Tongue (tissue), 2 donors: Measurements from ENCODE around the gene EXOC2. TPM values are rescaled to one million over a fixed set of nuclear protein-coding genes. Genes with fewer than 3 reads are reported as not detected.
"Not testable (repeated sequence)": the region's sequence is repeated elsewhere in the genome, so short reads cannot be mapped to it uniquely, and the experiment has no call there.

Source experiments
- DNase-seq: peaks from one replicate; pipeline ENCODE4 v3.0.0-alpha.2; 2015
- total RNA-seq: library from RNA; depleted of rRNA; stranded (reverse); fragments of >200 nt; gene quantifications from one replicate; pipeline ENCODE4 v1.2.3, GENCODE V29; 2014

EXOC2 gene
- total RNA-seq, 1 donor from 2014 or later: 39.6 TPM

DNA sequence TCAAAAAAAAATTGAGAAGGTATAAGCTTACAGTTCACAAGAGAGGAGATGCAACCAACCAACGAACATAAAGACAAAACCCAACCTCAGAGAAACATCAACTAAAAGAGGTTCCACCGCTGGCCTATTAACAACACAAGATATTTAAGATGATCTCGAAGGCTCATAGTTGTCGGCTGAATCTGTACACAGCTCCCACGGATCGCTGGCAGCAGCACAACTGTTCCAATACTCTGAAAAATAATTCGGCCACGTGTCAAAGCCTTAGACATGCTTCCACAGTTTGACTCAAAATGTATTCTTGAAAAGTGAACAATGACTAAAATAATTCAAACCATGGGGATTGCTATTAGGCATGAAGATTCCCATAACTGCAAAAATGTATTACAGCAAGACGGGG lies 13.7 kb downstream of the EXOC2 start:
- peak; percentile 50 for DNase-seq

DNA sequence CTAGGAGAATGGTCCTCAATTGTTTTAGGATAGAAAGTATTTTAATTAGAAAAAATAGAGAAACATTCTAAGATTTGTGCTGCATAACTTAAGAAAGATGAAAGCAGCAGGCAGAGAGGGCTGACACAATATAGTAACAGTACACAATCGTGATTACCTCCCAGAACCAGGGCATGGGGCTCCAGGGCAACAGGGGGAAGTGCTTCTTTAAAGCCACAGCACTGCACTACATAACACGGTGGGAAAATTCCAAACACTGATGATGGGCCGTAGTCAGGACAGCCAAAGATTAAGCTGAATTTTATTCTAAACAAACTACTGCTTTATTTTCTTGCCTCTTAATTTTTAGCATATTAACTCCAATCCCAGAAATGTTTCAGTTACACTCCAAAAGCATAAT lies 14.4 kb downstream of the EXOC2 start:
- no peak for DNase-seq

DNA sequence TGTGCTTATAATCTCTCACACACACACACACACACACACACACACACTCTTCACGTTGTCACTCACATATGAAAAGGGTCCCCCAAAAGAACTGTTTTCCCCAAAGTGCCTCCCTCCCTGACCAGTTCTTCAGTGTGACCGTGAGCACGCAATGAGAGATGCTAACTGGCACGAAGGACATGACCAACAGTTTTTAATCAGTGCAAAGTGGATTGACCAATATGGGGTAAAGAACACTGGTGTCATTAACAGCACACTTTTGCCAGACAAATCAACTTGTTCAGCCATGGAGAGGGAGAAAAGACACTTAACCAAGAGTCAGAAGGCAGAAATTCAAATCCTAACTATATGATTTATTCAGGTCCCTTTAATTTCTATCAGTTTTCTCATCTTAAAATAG lies 15.0 kb downstream of the EXOC2 start:
- no peak for DNase-seq

DNA sequence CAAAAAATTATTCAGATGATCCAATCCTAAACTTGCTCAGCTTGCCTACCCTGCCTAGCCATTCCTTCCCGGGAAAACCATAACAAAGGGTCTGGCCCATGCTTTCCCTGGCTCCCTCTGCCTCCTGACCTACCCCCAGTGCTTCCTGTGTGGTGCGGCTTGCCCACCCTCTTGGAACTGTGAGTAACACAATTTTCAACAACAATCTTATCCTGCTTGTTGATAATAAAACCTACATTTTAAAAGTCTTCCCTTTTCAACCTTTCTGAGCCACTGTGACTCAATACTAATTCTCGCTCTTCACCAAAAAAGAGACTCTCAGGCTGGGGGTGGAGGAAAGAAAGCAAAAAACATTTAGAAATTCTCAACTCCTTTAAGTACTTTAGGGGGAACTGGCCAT lies 18.0 kb downstream of the EXOC2 start:
- DNase-seq: no peak

DNA sequence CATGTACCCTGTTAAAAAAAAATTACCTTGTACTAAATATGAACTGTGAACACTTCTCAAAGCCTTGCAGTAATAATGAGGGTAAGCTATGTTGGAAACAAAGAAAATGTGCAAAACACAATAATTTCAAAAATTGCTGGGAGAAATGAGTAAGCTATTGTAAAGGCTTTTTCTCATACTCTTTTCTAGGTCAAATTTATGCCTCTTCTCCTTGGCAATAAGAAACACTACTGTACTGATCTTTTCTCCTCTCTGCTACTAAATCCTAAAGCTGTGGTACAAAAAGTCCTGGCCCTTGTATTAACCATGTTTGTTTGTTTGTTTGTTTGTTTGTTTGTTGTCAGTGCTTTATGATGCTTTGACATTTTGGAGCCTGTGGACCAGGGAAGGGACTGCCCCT lies 18.5 kb downstream of the EXOC2 start:
- no peak for DNase-seq

DNA sequence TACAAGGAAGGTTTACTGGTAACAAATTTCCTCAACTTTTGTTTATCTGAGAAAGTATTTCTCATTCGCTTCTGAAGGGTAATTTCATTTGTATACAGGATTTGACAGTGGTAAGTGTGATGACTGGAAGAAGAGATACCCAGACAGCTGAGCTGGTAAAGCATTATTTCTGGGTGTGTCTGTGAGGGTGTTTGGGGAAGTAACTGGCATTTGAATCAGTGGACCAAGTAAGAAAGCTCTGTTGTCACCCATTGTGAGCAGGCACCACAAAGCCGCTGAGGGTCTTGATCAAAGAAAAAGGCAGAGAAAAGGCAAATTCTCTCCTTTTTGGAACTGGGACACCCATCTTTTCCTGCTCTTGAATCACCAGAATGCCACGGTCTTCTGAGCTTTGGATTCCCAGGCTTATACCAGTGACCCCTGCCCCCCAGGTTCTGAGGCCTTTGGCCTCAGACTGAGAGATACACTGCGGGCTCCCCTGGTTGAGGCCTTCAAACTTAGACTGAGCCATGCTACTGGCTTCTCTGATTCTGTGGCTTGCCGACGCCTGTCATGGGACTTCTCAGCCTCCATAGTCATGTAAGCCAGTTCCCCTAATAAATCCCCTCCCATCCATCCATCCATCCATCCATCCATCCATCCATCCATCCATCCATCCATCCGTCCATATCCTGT lies 25.5 kb downstream of the EXOC2 start:
- no peak for DNase-seq

DNA sequence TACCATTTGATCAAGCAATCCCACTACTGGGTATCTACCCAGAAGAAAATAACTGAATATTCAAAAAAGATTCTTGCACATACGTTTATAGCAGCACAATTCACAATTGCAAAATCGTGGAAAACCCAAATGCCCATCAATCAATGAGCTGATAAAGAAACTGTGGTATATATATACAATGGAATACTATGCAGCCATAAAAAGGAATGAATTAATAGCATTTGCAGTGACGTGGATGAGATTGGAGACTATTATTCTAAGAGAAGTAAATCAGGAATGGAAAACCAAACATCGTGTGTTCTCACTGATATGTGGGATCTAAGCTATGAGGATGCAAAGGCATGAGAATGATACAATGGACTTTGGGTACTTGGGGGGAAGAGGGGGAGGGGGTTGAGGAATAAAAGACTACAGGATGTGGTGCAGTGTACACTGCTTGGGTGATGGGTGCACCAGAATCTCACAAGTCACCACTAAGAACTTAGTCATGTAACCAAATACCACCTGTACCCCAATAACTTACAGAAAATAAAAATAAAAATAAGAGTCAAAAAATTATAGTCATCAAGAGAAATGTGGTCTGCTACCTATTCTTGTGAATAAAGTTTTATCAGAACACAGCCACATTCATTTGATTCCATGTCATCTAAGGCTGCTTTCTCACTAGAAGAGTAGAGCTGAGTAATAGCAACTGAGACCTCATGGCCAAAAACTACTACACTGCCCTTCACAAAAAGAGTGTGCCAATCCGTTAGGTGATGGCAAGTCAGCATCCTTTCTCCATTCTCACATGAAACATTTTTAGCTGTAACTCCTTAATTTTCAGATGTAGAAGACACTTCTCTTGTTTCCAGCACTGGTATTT lies 27.3 kb downstream of the EXOC2 start:
- no peak for DNase-seq

DNA sequence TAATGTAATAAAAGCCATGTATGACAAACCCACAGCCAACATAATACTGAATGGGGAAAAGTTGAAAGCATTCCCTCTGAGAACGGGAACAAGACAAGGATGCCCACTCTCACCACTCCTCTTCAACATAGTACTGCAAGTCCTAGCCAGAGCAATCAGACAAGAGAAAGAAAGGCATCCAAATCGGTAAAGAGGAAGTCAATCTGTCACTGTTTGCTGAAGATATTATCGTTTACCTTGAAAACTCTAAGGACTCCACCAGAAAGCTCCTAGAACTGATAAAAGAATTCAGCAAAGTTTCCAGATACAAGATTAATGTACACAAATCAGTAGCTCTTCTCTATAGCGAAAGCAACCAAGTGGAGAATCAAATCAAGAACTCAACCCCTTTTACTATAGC lies 29.2 kb downstream of the EXOC2 start:
- not testable (repeated sequence) for DNase-seq

DNA sequence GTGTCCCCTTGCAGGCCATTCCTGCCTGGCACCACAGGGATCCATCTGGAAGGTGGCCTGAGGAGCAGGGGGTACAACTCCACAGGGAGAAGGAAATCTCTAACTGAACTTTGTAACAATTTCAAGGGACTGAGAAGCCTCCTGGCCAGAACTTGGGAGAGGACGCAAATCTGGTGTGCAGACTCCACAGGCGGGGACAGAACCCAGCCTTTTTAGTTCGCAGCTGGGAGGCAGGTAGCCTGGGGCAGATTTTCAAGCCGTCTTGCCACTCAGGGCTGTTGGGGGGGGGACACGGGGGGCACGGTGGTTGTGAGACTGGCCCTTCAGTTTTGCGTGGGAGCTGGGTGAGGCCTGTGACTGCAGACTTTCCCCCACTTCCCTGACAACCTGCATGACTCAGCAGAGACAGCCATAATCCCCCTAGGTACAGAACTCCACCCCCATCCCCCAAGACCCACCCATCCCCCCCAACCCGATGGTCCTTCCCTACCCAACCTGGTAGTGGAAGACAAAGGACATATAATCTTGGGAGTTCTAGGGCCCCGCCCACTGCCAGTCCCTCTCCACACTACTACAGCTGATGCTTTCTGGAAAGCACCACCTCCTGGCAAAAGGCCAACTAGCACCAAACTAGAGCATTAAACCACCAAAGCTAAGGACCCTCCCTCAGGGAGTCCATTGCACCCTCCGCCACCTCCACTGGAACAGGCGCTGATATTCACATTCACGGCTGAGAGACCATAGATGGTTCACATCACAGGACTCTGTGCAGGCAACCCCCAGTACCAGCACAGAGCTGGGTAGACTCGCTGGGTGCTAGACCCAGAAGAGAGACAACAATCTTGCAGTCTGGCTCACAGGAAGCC lies 33.0 kb downstream of the EXOC2 start:
- no peak for DNase-seq

DNA sequence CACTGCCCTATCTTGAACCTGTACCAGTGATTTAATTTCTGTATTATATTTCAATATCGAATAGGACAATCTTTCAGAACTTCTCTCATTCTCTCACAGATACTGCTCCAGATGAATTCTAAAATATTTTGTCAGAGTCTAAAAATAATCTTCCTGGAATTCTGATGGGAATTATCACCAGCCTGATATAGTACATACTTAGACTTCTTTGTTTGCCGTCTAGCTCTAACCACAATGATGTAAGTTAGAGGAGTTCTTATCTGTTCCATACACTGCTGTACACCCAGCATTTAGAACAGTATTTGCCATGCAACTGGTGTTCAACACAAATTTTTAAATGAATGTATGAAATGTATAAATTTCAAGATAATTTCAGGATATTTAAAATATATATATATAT lies 34.7 kb downstream of the EXOC2 start:
- peak; percentile 12 for DNase-seq

DNA sequence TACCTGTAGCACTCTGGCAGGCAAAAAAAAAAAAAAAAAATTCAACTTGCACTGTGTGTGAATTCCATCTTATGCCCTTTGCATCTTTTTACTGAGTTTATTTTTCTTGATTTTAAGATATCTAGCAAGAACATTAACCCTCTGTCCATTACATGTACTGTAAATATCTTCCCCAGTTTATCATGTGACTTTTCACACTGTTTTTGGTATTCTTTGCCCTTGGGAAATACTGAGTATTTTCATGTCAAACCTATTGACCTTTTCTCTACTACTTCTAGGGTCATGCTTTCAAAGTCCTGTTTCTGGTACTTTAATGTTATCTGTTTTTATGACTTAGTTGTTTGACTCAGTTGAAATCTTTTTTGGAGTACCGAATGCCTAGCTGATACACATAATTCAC lies 35.2 kb downstream of the EXOC2 start:
- no peak for DNase-seq

DNA sequence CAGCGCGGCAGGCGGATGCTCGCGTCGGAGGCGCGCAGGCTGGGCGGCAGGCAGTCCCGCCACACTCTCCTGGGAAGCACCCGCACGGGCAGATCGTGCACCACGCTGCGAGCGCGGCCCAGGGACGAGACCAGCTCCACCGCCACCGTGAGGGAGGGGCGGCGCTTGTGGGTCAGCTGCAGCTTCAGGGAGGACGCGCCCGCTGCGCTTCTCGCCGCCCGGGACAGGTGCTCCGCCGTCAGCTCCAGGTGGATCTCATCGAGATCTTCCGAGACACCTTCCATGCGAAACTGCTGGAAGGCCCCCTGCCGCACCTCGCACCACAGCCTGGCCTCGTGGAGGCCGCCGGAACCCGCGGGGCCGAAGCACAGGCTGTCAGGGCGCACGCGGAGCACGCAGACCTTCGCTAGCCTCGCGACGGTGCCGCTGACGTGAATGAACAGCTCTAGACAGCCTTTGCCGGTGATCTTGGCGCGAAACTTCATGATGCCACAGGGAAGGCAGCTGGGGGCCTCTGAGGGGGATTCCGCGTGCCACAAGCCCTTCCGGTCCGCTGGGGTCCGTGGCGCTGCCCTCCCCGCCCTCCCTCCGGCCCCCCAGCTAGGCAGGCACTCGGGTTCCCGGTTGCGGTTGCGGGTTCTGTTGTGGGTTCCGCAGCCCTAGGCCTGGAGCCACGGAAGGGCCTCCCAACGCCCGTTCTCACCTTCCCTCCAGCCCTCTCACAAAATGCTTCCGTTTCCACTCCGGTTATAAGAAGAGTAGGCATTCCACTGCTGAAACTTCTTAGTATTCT lies 36.3 kb downstream of the EXOC2 start, which contains the start of gene HUS1B:
HUS1B (minus strand) TSS at position 641 of the 793 bp plus-strand sequence; CDS start at position 485, 156 bp downstream.
- DNase-seq: no peak

DNA sequence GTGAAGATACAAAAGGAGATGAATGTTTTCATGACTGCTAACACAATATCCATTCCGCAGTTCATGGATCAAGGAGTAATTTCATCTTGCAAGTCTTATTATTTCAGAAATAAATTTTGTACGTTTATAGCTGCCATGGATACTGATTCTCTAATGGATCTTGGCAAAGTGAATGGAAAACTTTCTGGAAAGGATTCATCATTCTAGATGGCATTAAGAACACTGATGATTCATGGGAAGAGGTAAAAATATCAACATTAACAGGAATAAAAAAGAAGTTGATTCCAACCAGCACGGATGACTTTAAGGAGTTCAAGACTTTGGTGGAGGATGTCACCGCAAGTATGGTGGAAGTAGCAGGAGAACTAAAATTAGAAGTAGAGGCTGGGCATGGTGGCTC lies 38.8 kb downstream of the EXOC2 start:
- no peak for DNase-seq

DNA sequence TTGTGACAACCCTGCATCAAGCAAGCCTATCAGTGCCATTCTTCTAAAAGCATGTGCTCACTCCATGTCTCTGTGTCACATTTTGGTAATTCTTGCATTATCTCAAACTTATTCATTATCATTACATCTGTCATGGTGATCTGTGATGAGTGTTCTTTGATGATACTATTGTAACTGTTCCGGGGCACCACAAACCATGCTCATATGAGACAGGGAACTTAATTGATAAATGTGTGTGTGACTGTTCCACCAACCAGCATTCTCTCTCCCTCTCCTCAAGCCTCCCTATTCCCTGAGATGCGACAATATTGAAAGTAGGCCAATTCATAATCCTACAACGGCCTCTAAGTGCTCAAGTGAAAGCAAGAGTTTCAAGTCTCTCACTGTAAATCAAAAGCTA lies 40.1 kb downstream of the EXOC2 start:
- no peak for DNase-seq

DNA sequence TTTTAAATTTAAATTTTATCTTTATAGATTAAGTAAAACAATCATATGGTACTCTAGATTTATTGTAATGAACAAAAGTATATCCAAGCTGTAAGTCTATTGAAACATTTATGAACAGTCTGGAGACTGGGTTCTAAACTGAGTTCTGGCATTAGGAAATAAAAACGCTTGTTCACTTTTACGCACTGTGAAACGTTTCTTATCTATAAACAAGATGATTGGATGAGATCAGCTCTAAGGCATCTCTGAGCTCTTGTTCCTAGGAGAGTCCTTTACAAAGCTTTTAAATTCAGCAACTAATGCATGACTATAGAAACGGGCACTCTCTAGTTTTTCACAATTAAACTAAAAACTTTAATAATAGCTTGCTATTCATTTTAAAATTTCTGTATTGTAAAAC lies 42.8 kb downstream of the EXOC2 start:
- DNase-seq: no peak

DNA sequence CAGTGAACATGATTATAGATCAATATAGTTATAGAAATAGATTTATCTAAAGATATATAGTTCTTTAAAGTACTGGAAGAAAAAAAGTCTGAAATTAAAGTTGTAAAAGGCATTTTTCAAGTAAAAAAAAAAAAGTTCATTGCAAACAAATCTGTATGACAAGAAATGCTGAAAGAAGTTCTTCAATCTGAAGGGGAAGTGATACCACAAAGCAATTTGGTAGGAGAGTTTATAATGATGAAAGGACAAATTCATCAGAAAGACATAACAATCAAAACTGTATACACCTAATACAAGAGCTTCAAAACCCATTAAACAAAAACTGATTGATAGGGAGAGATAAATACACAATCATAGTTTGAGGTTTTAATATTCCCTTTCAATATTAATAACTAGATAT lies 50.1 kb downstream of the EXOC2 start:
- DNase-seq: no peak

DNA sequence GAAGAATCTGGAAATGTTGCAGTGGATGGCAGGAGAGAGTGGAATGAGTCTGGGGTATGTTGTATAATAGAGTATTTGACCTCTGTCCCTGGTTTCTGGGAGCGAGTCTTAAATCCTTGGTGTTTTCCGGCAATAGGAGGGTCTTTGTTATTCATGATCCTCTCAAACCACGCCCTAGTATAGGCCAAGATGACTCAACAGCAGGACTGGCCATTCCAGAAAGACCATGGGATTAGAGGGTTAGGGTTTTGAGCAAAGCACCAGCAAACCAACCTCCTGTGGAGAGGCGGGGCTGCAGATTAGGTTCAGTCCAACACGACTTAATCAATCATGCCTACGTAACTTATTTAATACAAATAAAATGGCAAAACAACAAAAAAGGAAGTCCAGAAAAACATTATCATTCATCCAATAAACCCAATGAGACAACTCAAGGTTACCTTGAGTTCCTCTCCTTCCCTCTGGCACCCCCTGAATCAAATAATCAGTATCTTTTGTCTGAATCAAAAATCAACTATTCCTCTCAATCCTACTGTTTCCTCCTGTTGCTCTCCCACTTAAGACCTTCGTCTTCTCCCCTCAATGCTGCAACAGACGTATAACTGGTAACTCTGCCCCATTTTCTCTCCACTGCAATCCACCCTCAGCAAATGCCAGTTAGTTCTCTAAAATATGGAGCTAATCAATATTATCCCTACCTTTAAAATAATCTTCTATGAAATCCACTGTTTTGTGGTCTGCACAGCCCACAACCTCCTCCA lies 51.5 kb downstream of the EXOC2 start:
- DNase-seq: no peak

DNA sequence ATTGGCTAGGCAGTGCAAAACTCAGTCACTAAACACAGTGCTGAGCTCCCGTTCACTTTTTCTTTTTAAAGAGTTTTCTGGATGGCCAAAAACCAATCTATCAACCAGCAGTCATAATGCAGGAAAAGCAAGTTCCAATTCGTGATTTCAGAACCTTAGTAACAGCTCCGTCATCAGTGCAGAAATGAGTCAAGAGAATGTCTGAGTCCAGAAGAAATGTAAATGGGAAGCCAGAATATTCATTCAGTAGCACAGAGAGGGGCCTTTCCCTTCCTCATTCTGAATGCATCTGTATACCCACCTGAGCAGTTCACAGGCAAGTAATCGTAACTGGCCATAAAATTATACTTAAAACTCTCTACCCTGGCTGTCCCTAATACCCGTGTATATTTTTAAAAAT lies 56.5 kb downstream of the EXOC2 start:
- DNase-seq: no peak

DNA sequence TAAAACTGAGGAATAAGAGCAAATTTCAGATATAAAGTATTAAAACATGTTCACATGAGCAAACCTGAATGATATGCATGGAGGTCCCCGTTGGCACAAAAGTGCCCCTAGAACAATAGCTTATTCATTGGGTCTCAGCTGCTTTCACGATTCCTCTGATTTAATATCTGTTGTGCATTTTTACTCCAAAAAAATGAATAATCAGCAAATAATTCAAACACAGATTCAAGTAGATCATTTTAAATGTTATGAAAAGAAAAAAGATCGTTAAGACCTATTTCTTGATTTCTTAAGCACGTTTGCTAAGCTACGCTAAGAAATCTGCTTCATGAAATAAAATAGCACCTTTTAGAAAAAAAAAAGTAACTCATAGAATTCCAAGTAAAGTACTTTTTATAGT lies 57.7 kb downstream of the EXOC2 start:
- DNase-seq: no peak

DNA sequence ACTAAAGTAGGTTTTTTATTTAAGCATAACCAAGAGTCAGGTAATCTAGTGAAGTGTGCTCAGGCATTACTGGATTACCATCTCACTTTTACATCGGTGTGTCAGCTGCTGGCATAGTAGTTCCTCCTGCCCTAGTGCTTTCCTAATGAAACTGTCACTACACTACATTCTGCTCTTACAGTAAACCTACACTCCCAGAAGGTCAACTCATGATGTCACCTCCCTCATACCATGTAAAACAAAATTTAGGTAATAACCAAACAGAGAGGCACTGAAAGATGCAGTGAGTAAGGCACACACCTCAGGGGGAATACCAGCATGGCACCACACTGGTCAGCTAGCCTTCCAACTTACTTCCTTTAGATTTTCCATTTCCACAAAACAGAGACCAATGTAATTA lies 59.3 kb downstream of the EXOC2 start:
- no peak for DNase-seq

DNA sequence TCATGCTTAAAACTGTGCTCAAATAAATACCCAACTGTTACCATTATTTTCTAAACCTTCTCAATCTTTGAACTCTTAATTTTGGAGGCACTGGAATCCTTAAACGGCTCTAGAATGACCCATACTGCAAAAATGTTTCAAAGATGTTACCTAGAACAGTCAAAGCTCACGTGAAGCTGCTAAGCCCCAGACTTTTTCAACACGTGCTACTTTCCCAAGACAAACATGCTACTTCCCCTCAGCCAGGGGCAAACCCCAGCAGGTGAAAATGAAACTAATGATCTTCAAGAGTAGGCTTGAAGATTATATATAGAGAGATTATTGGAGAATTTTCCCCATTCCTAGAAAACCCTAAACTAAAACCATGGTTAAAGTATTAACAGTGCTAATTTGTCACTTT lies 64.2 kb downstream of the EXOC2 start:
- DNase-seq: no peak
